HG03095 (cell line): ENCODE measurements around the gene IL17RC.
"Not testable (repeated sequence)": the region's sequence is repeated elsewhere in the genome, so short reads cannot be mapped to it uniquely, and the experiment has no call there.

Source experiments
- ATAC-seq: cut with Tn5 transposase; IDR thresholded peaks from one replicate; pipeline ENCODE4 v1.9.1; 2021; ENCODE audit warnings: moderate library complexity; ENCODE audit not compliant: unreplicated experiment

The IL17RC gene

GRCh38 chr3:9893739-9894138 is 23.2 kb upstream of the IL17RC start:
- no peak for ATAC-seq

GRCh38 chr3:9895715-9896114 is 21.2 kb upstream of the IL17RC start:
- ATAC-seq, result not testable (repeated sequence)

GRCh38 chr3:9896755-9897407 is 20.0 kb upstream of the IL17RC start:
- not testable (repeated sequence) for ATAC-seq

GRCh38 chr3:9897408-9898372 is 19.2 kb upstream of the IL17RC start:
- ATAC-seq, result no peak

GRCh38 chr3:9898467-9899241 is 18.2 kb upstream of the IL17RC start:
- no peak for ATAC-seq

GRCh38 chr3:9899289-9899791 is 17.6 kb upstream of the IL17RC start:
- no peak for ATAC-seq

GRCh38 chr3:9900965-9901415 is 15.9 kb upstream of the IL17RC start:
- not testable (repeated sequence) for ATAC-seq

- ATAC-seq, result no peak
Observed at GRCh38 chr3:9901967-9902366, 14.9 kb upstream of the IL17RC start.

GRCh38 chr3:9902372-9903237 is 14.3 kb upstream of the IL17RC start, which contains the start of gene IL17RE:
TSS of gene IL17RE (plus strand) at chr3:9902848. CDS start at chr3:9902933, 85 bp downstream.
- ATAC-seq, result no peak

GRCh38 chr3:9903238-9903624 is 13.7 kb upstream of the IL17RC start:
- ATAC-seq, result no peak

GRCh38 chr3:9903904-9904303 is 13.0 kb upstream of the IL17RC start:
- ATAC-seq, result no peak

- ATAC-seq, result no peak
Observed at GRCh38 chr3:9906480-9906879, 10.4 kb upstream of the IL17RC start.

GRCh38 chr3:9908286-9908685 is 8.6 kb upstream of the IL17RC start:
- no peak for ATAC-seq

GRCh38 chr3:9909221-9910013 is 7.5 kb upstream of the IL17RC start:
- no peak for ATAC-seq

- no peak for ATAC-seq
Observed at GRCh38 chr3:9911863-9912262, 5.0 kb upstream of the IL17RC start.

GRCh38 chr3:9912294-9912935 is 4.5 kb upstream of the IL17RC start:
- no peak for ATAC-seq

- ATAC-seq, result no peak
Observed at GRCh38 chr3:9913601-9914000, 3.3 kb upstream of the IL17RC start.

GRCh38 chr3:9914011-9914410 is 2.9 kb upstream of the IL17RC start:
- no peak for ATAC-seq
